ENCODE results near the gene MYO5A. TPM values are rescaled to one million over a fixed set of nuclear protein-coding genes. Genes with fewer than 3 reads are reported as not detected.

Gene MYO5A
- total RNA-seq, 1 experiment from 2014 or later = 21.8 TPM

DNA sequence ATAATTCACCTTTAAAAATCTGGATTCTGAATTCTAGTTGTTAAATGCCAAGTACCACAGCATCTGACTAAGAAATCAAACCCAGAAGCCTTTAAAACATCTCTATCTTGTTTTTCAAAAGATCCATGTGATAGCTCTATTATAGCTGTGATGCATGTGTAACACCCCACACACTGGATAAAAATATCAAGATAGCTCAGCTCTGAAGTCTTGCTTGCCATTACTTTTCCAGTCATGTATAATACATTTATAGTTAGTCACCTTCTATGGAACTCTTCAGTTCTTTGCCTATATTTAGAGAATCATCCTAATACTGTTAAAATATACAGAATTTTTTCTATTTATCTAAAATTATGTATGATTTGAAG lies 28.6 kb upstream of the MYO5A start:
- H3K23me2 ChIP-seq (ENCODE audit: insufficient read length, low read depth, low read length, poor library complexity, severe bottlenecking) = no peaks in the 10 kb centered on the region
- no peak overlapping the region for H3K4me2 ChIP-seq (ENCODE audit: insufficient read depth, insufficient read length, low read length)
- no peak overlapping the region for H3K27ac ChIP-seq (ENCODE audit: insufficient read length, low read depth, low read length)
- H2AFZ ChIP-seq (ENCODE audit: low read length) = no peak overlapping the region
- Mint-ChIP-seq H3K36me3 (ENCODE audit: insufficient read depth in 1 of 3, low read depth in 3 of 3) (peaks cover 12 to 42% (median 34%) of the 10 kb centered on the region in 3 experiments; a peak in 6 of 7 replicates), H3K9me3 (no peaks in the 10 kb centered on the region), H3K27me3 (ENCODE audit: low read depth) (no peaks in the 10 kb centered on the region), H3K27ac (no peak overlapping the region), H3K4me3 (no peak overlapping the region), H3K4me1 (peaks cover 0 to 9% of the 10 kb centered on the region in 2 experiments; a peak in 3 of 4 replicates)
- H2BK15ac ChIP-seq (ENCODE audit: low read depth, low read length) = no peak overlapping the region
- DNase-seq = no peak
- H3K14ac ChIP-seq (ENCODE audit: insufficient read depth, low read length) = no peak overlapping the region
- no peak overlapping the region for H4K5ac ChIP-seq (ENCODE audit: insufficient read length, low read depth, low read length)
- H4K91ac ChIP-seq (ENCODE audit: insufficient read length, low read depth, low read length) = no peak overlapping the region
- H3K56ac ChIP-seq (ENCODE audit: insufficient read length, low read depth, low read length) = no peak overlapping the region
- H3K4ac ChIP-seq (ENCODE audit: low read depth, low read length) = no peak overlapping the region
- peaks cover 38% of the 10 kb centered on the region; the same call in 1 of the 2 replicates for H3K79me2 ChIP-seq (ENCODE audit: insufficient read depth, low read length)
- H3K23ac ChIP-seq (ENCODE audit: insufficient read length, low read depth, low read length) = no peak overlapping the region
- H3T11ph ChIP-seq (ENCODE audit: low read length) = no peak overlapping the region
- H3K18ac ChIP-seq (ENCODE audit: insufficient read length, low read depth, low read length) = no peak overlapping the region
- H4K8ac ChIP-seq (replicated peaks; ENCODE audit: insufficient read length, low read depth, low read length) = no peak overlapping the region
- no peaks in the 10 kb centered on the region for H4K20me1 ChIP-seq (ENCODE audit: control insufficient read depth, insufficient read depth, insufficient read length)
- no peak overlapping the region for H2BK12ac ChIP-seq (ENCODE audit: insufficient read length, low read depth, low read length)
- no peak overlapping the region for H2BK20ac ChIP-seq (ENCODE audit: low read depth, low read length, poor library complexity, severe bottlenecking)
- H3K4me1 ChIP-seq (ENCODE audit: insufficient read depth, low read length) = no peaks in the 10 kb centered on the region
- TF ChIP-seq, protein P1, sequence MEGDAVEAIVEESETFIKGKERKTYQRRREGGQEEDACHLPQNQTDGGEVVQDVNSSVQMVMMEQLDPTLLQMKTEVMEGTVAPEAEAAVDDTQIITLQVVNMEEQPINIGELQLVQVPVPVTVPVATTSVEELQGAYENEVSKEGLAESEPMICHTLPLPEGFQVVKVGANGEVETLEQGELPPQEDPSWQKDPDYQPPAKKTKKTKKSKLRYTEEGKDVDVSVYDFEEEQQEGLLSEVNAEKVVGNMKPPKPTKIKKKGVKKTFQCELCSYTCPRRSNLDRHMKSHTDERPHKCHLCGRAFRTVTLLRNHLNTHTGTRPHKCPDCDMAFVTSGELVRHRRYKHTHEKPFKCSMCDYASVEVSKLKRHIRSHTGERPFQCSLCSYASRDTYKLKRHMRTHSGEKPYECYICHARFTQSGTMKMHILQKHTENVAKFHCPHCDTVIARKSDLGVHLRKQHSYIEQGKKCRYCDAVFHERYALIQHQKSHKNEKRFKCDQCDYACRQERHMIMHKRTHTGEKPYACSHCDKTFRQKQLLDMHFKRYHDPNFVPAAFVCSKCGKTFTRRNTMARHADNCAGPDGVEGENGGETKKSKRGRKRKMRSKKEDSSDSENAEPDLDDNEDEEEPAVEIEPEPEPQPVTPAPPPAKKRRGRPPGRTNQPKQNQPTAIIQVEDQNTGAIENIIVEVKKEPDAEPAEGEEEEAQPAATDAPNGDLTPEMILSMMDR (conservative IDR thresholded peaks at IDR 0.05) = no peak
- no peaks in the 10 kb centered on the region for H3K9me3 ChIP-seq (ENCODE audit: control insufficient read depth, low read depth, low read length)
- no peaks in the 10 kb centered on the region for H3K27me3 ChIP-seq (ENCODE audit: insufficient read depth, low read length)
- no peak overlapping the region for H2BK5ac ChIP-seq (ENCODE audit: insufficient read length, low read length)
- H2AK5ac ChIP-seq (ENCODE audit: insufficient read length, low read length) = no peak overlapping the region
- H2BK120ac ChIP-seq (ENCODE audit: low read depth, low read length, poor library complexity, severe bottlenecking) = no peak overlapping the region
- H3K79me1 ChIP-seq (ENCODE audit: insufficient read depth, low read depth, low read length, poor library complexity, severe bottlenecking) = peaks cover 3% of the 10 kb centered on the region
- H3K9ac ChIP-seq (ENCODE audit: extremely low read depth, insufficient read length, low read length) = no peak overlapping the region
